ENCODE results near the gene ZNF235.
A peak's percentile ranks its signal among the peaks of the same experiment; 100 is the strongest.
"Not testable (repeated sequence)": the region's sequence is repeated elsewhere in the genome, so short reads cannot be mapped to it uniquely, and the experiment has no call there.

ZNF235 gene

DNA sequence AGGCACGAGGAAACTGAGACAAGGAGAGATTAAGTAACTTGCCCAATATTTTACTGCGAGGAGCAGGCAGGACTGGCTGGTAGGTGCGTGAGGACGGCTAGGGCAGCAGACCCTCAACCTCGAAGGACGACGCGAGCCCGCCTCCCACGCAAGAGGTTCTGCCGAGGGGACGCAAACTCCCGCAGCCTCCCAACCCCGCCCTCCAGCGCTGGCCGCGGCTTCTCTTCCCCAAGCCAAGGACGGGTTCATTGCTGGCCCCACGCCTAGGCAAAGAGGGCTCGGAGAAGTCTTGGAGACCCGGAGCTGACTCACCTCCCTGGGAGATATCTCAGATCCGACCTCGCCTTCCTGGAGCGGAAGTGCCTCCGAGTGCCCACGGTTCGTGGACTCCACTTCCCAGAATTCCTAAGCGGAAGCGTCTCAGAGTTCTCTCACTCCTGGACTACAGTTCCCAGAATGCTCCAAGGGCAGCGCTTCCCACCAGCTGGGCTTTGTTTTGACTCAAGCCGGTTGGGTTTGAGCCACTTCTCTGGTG is at the start of gene ZNF235:
Gene ZNF235, minus strand, starts transcription at position 367 of the 535 bp plus-strand sequence. CDS start 1,621 bp downstream, outside the sequence.
- DNase-seq (ENCODE audit: low spot score): peak; percentile 80

DNA sequence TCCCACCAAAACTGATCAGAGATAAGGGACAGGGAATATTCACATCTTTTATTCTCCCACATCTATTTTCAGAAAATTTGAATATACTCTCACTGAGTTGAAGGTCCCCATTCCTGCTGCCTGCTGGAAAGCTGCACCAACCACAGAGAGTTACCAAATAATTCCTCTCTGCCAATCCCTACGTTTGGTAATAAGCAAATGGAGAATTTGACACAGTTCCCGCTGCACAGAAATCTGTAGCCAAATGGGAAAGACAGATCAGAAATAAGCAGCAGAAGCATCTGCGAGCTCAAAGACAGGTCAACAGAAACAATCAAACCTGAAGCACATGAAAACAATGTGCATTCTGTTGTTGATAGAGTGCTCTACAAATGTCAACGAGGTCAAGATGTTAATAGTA is 41.7 kb upstream of the ZNF235 start:
- DNase-seq (ENCODE audit: low spot score): no peak

DNA sequence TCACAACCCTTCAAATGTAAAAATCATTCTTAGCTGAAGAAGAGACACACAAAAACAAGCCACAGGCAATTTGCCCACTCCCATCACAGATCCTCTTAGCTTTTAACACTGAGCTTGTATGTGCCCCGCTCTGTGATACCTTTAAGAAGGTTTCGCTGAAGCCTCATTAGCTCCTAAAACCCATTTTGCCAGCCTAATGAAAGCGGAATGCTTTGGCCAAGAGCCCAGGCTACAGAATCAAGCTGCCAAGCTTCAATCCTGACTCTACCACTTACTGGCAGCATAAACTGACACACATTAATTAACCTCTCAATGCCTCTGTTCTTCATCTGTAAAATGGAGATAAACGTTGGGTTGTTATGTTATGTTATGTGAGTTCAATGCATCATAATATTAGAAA is 41.1 kb upstream of the ZNF235 start:
- DNase-seq (ENCODE audit: low spot score): no peak

DNA sequence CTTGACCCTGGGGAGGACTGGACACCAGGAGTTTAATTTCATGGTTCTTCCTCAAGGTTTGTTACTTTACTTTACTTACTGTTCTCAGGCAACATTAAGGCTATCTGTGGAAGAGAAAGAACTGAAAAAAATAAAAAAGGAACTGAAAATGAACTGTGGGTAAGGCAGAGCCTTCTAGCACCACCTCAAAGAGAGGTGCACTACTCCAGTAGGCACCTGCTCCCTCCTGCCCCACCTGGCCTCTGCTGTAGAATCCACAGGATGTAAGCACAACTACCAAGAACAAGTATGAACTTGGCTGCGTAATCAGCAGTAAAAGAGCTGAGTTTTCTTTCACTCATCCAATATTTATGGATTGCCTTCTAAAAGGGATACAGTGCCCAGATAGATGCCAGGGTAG is 39.4 kb upstream of the ZNF235 start:
- no peak for DNase-seq (ENCODE audit: low spot score)

DNA sequence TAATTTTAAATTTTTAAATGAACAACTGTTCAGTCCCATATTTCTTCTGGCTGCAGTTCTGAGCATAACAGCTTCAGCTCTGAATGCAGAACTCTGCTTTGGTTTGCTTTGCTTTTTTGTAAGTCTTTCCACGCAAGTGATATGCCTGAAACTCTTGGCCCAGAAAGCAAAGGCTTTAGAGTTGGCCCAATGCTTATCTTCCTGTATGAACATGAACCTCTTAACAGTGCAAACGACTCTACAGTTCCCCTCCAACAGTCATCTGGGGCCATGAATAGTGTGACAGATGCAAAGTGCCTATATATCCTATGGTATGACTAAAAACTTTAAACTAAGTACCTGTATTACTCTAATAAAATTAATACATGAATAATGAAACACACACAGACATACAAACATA is 37.0 kb upstream of the ZNF235 start:
- no peak for DNase-seq (ENCODE audit: low spot score)

DNA sequence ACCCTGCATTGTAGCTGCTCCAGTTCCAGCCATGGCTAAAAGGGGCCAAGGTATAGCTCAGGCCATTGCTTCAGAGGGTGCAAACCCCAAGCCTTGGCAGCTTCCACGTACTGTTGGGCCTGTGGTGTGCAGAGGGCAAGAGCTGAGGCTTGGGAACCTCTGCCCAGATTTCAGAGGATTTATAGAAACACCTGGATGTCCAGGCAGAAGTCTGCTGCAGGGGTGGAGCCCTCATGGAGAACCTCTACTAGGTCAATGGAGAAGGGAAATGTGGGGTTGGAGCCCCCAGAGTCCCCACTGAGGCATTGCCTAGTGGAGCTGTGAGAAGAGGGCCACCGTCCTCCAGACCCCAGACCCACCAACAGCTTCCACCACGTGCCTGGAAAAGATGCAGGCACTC is 29.8 kb upstream of the ZNF235 start:
- DNase-seq (ENCODE audit: low spot score): not testable (repeated sequence)

DNA sequence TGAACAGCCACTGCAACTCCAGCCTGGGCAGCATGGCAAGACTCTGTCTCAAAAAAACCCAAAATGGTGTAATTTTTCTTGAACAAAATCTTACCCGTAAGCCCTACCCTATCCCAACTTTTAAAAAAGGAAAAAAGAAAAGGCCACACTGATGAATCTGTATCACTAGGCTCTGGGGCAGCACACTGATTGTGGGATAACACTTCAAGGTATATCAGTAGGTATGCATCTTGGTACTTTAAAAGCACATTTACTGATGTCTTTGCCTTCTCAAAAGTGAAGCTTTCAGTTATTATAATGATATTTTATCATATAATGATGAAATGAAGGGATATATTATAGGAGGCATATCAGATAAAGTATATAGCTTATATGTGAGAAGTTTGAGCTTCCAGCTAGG is 27.3 kb upstream of the ZNF235 start:
- no peak for DNase-seq (ENCODE audit: low spot score)

DNA sequence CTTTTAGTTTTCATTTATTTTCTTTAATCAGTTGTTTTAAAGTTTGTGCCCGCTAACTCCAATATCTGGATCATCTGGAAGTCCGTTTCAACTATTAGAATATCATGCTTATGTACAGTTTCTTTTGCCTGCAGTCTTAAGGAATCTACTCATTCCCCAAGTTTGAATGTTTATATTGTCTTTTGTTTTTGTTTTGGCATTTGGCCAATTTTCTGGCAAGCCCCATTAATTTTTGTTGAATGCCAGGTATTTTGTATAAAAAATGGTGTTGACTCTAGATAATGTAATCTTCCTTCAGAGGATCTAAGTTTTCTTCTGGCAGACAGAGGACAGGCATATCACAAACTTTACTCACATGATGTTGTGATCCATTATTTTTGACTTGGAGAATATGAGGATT is 11.1 kb upstream of the ZNF235 start:
- no peak for DNase-seq (ENCODE audit: low spot score)

DNA sequence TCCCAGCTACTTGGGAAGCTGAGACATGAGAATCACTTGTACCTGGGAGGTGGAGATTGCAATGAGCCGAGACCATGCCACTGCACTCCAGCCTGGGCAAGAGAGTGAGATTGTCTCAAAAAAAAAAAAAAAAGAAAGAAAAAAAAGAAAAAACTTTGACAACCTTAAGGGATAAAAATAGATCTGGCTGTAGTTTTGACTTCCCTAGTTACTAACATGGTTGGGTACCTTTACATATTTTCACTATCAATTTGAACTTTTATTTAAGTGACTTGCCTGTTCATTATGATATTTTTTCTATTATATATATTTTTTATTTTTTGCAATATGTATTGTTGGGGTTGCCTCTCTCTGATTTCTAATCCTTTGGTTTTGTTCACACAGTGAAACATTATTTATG is 8.4 kb upstream of the ZNF235 start:
- no peak for DNase-seq (ENCODE audit: low spot score)

DNA sequence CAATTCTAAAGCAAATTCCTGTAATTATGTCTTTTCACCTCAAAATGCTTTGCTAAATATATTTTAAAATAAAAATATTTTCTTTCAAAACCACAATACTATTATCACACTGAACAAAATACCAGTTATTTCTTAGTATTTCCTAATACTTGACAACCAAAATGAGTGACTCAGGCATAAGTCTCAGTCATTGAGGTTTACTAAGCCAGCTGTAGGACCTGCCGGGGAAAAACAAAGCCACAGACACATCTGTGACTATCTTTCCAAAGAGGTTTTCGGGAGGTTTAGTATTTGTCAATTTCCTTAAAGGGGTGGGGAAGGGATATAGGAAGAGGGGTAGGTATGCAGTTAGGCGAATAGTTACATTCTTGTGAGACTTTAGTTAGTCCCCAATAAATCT is 3.2 kb upstream of the ZNF235 start:
- no peak for DNase-seq (ENCODE audit: low spot score)

DNA sequence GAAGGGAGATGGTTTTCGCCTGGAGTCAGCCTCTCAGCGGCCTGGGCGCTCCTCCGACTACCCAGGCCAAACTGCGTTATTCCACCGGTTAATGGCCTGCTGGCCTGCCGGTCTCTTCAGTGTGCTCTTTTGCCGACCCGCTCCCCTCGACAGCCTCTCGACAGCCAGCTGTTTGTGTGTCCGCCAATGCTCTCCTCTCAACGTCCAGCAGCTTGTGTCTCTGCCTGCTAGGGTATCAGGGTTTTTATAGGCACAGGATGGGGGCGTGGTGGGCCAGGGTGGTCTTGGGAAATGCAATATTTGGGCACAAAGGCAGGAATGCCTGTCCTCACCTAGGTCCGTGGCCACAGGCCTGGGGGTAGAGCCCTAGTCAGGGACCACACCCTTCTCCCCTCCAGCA is 1.5 kb upstream of the ZNF235 start:
- DNase-seq (ENCODE audit: low spot score): no peak

DNA sequence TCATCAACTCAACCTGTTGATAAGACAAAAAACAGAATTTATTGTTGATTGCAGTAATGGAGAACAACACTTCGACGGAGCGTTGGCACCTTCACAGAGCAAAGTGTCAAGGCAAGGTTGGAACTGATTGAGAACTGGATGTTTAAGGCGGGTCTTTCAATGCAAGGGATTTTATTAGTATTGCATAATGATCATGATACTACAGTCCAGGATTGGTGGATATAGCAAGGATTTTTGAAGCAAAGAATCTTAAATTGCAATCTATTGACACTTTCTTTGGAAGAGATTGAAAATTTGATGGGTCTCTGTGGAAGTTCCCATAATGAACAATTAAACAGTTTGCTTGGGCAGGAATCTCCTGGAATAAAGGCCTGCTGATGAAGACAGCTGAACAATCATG is 632 bp upstream of the ZNF235 start:
- no peak for DNase-seq (ENCODE audit: low spot score)

DNA sequence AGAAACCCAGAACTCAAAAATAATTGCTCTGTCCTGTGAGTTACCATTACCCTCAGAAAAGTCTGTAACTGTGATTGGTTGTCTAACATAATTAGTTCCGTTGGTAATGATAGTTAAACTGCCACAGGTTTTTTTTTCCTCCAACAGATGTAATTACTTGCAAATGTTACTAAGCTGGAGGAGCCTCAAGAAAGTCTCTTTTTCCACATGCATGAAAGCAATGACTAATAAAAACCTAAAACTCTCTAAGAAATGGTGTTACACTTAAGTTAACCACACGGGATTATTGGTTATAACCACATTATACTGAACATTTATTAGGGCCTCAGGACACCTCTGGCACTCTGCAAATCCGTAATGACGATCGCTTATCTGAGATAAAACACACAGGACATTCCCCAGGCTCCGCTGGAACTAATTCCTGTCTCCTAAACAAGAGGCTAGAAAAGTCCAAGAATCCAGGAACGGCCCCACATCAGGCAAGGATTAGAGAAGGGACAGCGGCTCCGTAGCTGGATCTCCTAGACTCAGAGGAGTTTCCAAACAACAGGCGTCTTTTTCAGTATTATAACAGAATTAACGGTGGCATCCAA is 753 bp downstream of the ZNF235 start:
- no peak for DNase-seq (ENCODE audit: low spot score)

DNA sequence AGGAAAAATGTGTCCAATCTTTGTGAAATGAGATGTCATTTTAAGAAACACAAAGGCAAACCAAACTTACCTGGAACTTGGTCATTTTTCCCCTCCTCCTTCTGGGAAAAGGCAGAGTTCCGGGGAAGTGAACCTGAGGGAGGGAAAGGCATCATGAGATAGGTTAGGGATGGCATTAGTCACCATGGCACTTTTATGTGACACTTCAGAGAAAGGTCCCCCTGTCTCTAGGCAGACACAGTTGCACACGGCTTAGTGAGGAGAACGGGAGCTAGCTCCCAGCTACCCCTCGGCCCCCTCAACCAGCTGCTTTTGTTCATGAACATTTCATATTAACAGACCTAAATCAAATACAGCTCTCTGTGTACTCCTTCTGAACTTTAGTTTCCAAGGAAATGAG is 1.5 kb downstream of the ZNF235 start:
- no peak for DNase-seq (ENCODE audit: low spot score)

DNA sequence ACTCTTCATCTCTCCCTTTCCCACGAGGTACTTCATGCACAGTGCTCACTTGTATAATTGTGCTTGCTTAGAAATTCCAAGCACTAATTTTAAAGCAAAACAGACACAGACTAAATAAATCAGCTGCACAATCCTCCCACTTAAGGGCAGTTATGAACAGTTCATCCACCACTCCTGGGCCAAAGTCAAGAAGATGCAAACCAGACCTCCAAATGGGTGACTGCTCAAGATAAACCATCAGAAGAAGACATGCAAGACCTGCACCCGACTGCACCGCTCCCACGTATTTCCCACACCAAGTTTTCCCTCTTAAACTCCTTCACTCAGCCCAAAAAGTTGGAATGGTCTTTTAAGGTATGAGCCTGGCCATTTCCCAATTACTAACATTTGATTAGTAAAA is 19.9 kb downstream of the ZNF235 start:
- no peak for DNase-seq (ENCODE audit: low spot score)

DNA sequence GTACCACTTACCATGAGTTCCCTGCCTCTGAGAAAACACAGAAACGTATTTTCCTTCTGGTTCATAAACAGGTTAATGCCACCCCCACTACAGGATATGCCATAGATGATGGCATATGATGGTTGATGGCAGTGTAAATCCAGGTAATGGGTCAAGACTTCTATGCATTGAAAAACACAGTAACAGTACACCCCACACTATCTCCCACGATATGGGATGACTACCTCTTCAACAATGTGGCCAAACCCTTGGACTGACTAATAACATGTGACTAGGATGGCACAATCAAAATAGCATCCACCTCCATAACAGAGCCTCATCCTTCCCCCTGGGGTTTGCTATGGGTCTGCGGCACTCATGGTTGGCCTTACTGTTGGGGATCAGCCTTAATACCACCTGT is 22.0 kb downstream of the ZNF235 start:
- DNase-seq (ENCODE audit: low spot score): no peak

DNA sequence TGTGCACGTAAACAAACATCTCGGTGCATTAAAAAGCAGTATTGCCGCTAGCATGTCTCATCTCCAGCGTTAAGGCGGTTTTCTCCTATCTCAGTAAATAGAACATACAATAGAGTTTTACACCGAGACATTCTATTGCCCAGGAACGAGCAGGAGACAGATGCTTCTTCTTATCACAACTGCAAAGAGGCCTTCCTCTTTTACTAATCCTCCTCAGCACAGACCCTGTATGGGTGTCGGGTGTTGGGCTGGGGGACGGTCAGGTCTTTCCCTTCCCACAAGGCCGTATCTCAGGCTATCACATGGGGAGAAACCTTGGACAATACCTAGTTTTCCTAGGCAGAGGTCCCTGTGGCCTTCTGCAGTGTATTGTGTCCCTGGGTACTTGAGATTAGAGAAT is 23.9 kb downstream of the ZNF235 start:
- DNase-seq (ENCODE audit: low spot score): no peak

DNA sequence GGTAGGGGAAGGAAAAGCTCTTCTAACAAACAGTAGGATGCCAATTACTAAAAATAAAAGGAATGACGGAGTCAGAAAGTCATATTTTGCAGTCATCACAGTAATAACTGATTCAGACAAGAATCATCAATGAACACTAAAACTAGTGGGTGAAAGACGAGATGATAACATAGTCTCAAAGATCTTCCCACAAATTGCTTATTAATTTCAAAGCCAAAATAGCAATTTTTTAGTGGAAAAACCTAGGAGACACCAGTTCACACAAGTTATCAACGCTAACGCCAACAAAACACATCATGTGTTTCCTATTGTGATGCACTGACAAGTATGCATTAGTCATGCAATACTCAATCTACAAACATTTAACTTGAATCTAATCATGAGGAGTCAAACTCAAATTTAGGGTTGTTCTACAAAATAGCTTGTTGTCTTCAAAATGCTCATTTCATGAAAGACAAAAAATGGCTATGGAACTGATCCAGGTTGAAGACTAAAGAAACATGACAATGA is 26.6 kb downstream of the ZNF235 start:
- no peak for DNase-seq (ENCODE audit: low spot score)

DNA sequence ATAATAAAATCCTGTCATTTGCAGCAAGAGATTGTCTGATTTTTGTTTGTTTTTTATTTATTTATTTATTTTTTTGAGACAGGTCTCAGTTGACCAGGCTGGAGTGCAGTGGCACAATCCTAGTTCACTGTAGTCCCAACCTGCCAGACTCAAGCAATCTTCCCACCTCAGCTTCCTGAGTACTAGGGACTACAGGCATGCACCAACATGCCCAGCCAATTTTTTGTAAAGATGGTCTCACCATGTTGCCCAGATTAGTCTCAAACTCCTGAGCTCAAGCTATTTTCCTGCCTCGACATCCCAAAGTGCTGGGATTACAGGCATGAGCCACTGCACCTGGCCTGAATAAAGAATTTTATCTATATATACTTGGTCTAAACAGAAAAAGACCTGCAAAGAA is 27.5 kb downstream of the ZNF235 start:
- no peak for DNase-seq (ENCODE audit: low spot score)

DNA sequence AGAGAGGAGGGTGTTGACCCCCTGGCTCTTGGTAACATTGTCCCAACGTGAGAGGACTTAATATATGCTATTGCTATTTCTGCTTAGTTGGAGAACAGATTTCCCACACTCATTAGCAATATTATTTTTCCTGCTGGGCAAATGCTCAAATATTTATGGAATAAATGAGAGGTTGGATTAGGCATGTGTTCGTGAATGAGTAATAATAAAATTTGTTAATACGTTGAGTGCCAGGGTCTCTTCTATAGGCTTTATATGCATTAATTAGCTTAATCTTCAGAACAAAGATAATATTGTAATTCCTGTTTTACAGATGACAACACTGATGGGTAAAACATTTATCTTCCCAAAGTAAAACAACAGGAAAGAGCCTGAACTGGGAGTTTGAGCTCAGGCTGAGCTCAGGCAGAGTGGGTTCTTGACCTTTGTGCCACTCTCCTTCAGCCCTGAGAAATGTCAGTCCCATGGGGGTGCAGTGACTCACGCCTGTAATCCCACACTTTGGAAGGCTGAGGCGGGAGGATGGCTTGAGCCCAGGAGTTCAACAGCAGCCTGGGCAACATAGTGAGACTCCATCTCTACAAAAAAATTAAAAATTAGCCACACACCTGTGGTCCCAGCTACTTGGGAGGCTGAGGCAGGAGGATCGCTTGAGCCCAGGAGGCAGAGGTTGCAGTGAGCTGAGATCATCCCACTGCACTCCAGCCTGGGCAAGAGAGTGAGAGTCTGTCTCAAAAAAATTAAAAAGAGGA is 44.0 kb downstream of the ZNF235 start:
- DNase-seq (ENCODE audit: low spot score): no peak

DNA sequence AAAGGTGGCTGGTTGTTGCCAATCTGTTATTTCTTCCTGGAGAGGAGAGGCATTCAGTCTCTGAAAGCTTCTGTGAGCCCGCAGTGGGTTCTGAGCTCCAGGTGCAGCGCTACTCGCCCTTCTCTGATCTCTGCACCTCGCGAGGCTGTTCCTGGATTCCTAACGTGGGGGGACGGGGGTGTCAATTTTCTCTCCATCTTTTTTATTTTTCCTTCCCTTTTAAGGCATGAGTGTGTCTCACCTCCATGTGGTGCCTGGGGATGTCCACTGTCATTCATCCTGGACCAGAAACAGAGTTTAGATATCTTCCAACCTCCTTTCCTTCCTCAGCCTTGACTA is 44.5 kb downstream of the ZNF235 start:
- no peak for DNase-seq (ENCODE audit: low spot score)

DNA sequence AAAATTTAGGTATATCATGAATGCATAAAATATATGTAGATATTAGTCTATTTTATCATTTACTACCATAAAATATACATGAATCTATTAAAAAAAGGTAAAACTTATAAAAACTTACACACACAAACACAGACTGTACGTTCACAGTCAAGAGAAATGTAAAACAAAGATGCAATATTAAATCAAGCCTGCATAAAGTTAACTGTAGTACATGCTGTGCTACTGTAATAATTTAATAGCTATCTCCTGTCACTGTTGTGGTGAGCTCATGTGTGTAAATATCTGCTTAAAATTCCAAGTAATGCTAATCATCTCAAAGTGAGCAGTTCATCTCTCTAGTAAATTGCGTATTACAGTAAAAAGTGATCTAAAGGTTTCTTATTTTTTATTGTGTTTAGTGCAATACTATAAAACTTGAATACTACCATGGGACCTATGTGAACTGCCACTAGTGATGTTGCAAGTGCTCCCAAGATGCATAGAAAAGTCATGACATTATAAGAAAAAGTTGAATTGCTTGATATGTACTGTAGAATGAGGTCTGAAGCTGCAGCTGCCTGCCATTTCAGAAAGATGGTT is 45.9 kb downstream of the ZNF235 start:
- DNase-seq (ENCODE audit: low spot score): no peak

DNA sequence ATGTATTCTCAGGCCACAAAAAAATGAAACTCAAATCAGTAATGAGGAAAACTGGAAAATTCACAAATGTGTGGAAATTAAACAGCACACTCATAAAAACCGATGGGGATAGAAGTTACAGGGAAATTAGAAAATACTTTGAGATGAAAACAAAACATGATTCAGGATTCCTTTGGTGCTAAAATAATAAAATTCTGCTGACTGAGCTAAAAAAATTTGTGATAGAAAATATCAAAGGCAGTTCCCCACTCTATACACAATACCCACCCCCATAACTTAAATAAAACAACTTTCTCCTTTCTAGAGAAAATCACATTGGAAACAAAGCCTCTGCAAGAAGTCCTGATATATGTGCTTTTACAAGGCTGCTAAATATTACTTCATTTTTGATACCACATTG is 46.7 kb downstream of the ZNF235 start:
- DNase-seq (ENCODE audit: low spot score): no peak

Measured in CD4-positive, alpha-beta T cell treated with Interleukin-2 at 100 ng/mL for 4 hours (primary cell).